Measurements from ENCODE around the gene SFMBT2. TPM values are rescaled to one million over a fixed set of nuclear protein-coding genes. Genes with fewer than 3 reads are reported as not detected.

SFMBT2 gene
- total and polyA plus RNA-seq, 10 of the 15 experiments (the other 5 are each of a cell fraction or from before 2014, with no cell fraction given), result 2.8 to 29.6 (median 15.1) TPM

GRCh38 chr10:7146189-7146588 is 264.6 kb downstream of the SFMBT2 start:
- no peaks in the 10 kb centered on the region for H3K4me1 ChIP-seq (ENCODE audit: control insufficient read depth, insufficient read depth, low read length)
- no peak overlapping the region for H3K27ac ChIP-seq (ENCODE audit: control insufficient read depth, insufficient read depth)
- no peak for TF ChIP-seq HDAC2 (IDR thresholded peaks at IDR 0.05)
- TF ChIP-seq CBX3 (IDR thresholded peaks at IDR 0.05; ENCODE audit: borderline replicate concordance, low read depth), result no peak
- TF ChIP-seq BACH1 (IDR thresholded peaks at IDR 0.05; ENCODE audit: borderline replicate concordance), result no peak
- no peak for TF ChIP-seq MYB (IDR thresholded peaks at IDR 0.05; ENCODE audit: borderline replicate concordance, low read depth, low read length)
- TF ChIP-seq ZBTB40 (IDR thresholded peaks at IDR 0.05; ENCODE audit: borderline replicate concordance), result no peak
- H3K79me2 ChIP-seq (ENCODE audit: control insufficient read depth, insufficient read depth, low read length), result no peaks in the 10 kb centered on the region
- intact Hi-C loops (cut with micrococcal nuclease; ENCODE audit: unreplicated experiment), result no loop called here
- no peaks in the 10 kb centered on the region; a peak in 1 of 4 replicates for H3K27me3 ChIP-seq (replicated peaks in 1 of 2; ENCODE audit: control insufficient read depth in 2 of 2, insufficient read depth in 2 of 2, low read length in 1 of 2)
- no peak for FAIRE-seq
- in situ Hi-C loops (cut with MboI), result no loop called here
- ATAC-seq, result no peak
- no peak overlapping the region for H3K4me2 ChIP-seq (ENCODE audit: control insufficient read depth, insufficient read depth)
- BruUV-seq (replicated peaks), result no TSS peak
- no peak overlapping the region for H3K9ac ChIP-seq (ENCODE audit: control insufficient read depth, insufficient read depth, low read length)
- H4K20me1 ChIP-seq (ENCODE audit: control insufficient read depth, insufficient read depth), result no peaks in the 10 kb centered on the region
- H3K9me3 ChIP-seq (replicated peaks; ENCODE audit: control insufficient read depth, insufficient read depth, low read length), result no peaks in the 10 kb centered on the region
- DNase-seq (ENCODE audit: low read depth, low spot score), result no peak
- POLR2A ChIA-PET, result no interaction called here
- SMC1A ChIA-PET (ENCODE audit: uncharacterized antibody, unreplicated experiment), result no interaction called here
- CTCF ChIA-PET, result interaction anchor here (1.3 kb wide), 1 partner anchor 226 kb away, joined by 3 read pairs; no protein-coding TSS in a partner anchor
- no peaks in the 10 kb centered on the region for H3K36me3 ChIP-seq (ENCODE audit: control insufficient read depth in 2 of 2, insufficient read depth in 2 of 2, low read length in 1 of 2)
- H2AFZ ChIP-seq (ENCODE audit: control insufficient read depth, low read depth, low read length), result no peak overlapping the region
- H3K4me3 ChIP-seq, result no peak overlapping the region
- 13% methylated on average over 3 of the region's 3 CpGs for WGBS (ENCODE audit: insufficient coverage, insufficient replicate concordance, low lambda C conversion rate, missing lambda C conversion rate)
- RAD21 ChIA-PET (ENCODE audit: unreplicated experiment), result interaction anchor here (1.2 kb wide), 1 partner anchor 379 kb away, joined by 3 read pairs; no protein-coding TSS in a partner anchor
